ENCODE data around the gene PRKAR2A.

DNA sequence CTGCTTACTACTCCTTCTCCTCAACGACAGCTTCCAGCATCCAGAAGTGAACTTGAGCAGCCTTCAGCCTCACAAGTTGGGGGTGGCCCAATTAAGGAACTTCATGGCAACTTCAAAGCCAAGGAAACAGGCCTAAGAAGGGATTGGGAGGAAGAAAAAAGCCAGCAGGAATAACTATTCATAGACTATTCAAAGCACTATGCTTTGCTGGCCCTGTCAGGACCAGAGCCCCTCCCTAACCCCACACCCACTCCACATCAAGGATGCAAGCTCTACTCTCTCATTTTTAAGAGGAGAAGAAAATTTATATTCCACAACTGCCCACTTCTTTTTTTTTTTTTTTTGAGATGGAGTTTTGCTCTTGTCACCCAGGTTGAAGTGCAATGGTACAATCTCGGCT lies 10.0 kb upstream of the PRKAR2A start:
- TF ChIP-seq, protein P1, sequence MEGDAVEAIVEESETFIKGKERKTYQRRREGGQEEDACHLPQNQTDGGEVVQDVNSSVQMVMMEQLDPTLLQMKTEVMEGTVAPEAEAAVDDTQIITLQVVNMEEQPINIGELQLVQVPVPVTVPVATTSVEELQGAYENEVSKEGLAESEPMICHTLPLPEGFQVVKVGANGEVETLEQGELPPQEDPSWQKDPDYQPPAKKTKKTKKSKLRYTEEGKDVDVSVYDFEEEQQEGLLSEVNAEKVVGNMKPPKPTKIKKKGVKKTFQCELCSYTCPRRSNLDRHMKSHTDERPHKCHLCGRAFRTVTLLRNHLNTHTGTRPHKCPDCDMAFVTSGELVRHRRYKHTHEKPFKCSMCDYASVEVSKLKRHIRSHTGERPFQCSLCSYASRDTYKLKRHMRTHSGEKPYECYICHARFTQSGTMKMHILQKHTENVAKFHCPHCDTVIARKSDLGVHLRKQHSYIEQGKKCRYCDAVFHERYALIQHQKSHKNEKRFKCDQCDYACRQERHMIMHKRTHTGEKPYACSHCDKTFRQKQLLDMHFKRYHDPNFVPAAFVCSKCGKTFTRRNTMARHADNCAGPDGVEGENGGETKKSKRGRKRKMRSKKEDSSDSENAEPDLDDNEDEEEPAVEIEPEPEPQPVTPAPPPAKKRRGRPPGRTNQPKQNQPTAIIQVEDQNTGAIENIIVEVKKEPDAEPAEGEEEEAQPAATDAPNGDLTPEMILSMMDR (IDR thresholded peaks at IDR 0.05): no peak
- TF ChIP-seq POLR2AphosphoS5 (IDR thresholded peaks at IDR 0.05; ENCODE audit: low read depth, low read length): no peak
- TF ChIP-seq, protein P2, sequence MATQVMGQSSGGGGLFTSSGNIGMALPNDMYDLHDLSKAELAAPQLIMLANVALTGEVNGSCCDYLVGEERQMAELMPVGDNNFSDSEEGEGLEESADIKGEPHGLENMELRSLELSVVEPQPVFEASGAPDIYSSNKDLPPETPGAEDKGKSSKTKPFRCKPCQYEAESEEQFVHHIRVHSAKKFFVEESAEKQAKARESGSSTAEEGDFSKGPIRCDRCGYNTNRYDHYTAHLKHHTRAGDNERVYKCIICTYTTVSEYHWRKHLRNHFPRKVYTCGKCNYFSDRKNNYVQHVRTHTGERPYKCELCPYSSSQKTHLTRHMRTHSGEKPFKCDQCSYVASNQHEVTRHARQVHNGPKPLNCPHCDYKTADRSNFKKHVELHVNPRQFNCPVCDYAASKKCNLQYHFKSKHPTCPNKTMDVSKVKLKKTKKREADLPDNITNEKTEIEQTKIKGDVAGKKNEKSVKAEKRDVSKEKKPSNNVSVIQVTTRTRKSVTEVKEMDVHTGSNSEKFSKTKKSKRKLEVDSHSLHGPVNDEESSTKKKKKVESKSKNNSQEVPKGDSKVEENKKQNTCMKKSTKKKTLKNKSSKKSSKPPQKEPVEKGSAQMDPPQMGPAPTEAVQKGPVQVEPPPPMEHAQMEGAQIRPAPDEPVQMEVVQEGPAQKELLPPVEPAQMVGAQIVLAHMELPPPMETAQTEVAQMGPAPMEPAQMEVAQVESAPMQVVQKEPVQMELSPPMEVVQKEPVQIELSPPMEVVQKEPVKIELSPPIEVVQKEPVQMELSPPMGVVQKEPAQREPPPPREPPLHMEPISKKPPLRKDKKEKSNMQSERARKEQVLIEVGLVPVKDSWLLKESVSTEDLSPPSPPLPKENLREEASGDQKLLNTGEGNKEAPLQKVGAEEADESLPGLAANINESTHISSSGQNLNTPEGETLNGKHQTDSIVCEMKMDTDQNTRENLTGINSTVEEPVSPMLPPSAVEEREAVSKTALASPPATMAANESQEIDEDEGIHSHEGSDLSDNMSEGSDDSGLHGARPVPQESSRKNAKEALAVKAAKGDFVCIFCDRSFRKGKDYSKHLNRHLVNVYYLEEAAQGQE (IDR thresholded peaks at IDR 0.05; ENCODE audit: insufficient read depth in 1 of 2, low read depth in 2 of 2, low read length in 1 of 2): no peak

Measured in Panc1 (cell line).